Brain microvascular endothelial cell (primary cell): Measurements from ENCODE around the gene ARHGAP6.

ENCODE experiments used
- DNase-seq: peaks from one replicate; pipeline ENCODE4 v3.0.0-alpha.2; 2020
- H3K27ac ChIP-seq: fragments of 250-450 bp; sonication (Bioruptor Pico); 2 replicates; pipeline ENCODE4 v1.5.1; 2020; ENCODE audit warnings: mild to moderate bottlenecking, moderate library complexity
- H3K27me3 ChIP-seq: fragments of 250-450 bp; sonication (Bioruptor Pico); replicated peaks from 2 replicates; pipeline ENCODE4 v1.5.1; 2020; ENCODE audit warnings: mild to moderate bottlenecking
- H3K36me3 ChIP-seq: fragments of 250-450 bp; sonication (Bioruptor Pico); replicated peaks from 2 replicates; pipeline ENCODE4 v1.5.1; 2020; ENCODE audit warnings: mild to moderate bottlenecking
- H3K4me3 ChIP-seq: 2 replicates; pipeline ENCODE4 v1.5.1; 2011; ENCODE audit warnings: low read depth, mild to moderate bottlenecking, control low read depth, low read length, moderate library complexity
- CTCF ChIP-seq: IDR thresholded peaks from 2 replicates; pipeline ENCODE4 v1.5.1; 2011; ENCODE audit warnings: low read depth, mild to moderate bottlenecking, moderate library complexity, low read length, control low read depth, inconsistent platforms; ENCODE audit errors: missing control alignments
- in situ Hi-C: cut with HindIII; loops from 2 replicates; pipeline ENCODE4 v1.10.0; 2017; ENCODE audit warnings: low sequenced_read_pairs, low pct_ligation_motif_present

The ARHGAP6 gene

GRCh38 chrX:11537141-11537540 lies 128.6 kb downstream of the ARHGAP6 start:
- no peak for TF ChIP-seq CTCF
- in situ Hi-C loops: no loop called here
- H3K36me3 ChIP-seq: no peaks in the 10 kb centered on the region

GRCh38 chrX:11535156-11535919 lies 130.4 kb downstream of the ARHGAP6 start:
- no peak for DNase-seq
- TF ChIP-seq CTCF: no peak
- H3K27me3 ChIP-seq: no peaks in the 10 kb centered on the region
- no peak overlapping the region for H3K27ac ChIP-seq
- H3K36me3 ChIP-seq: no peaks in the 10 kb centered on the region
- in situ Hi-C loops: no loop called here
- no peak overlapping the region for H3K4me3 ChIP-seq

More at GRCh38 chrX:11537141-11537540, 128.6 kb downstream of the ARHGAP6 start:
- no peak for DNase-seq
- no peak overlapping the region for H3K4me3 ChIP-seq
- no peaks in the 10 kb centered on the region for H3K27me3 ChIP-seq
- H3K27ac ChIP-seq: no peak overlapping the region

GRCh38 chrX:11533199-11533651 lies 132.5 kb downstream of the ARHGAP6 start:
- DNase-seq: no peak

GRCh38 chrX:11532291-11533078 lies 133.2 kb downstream of the ARHGAP6 start:
- no peak overlapping the region for H3K27ac ChIP-seq
- H3K27me3 ChIP-seq: no peaks in the 10 kb centered on the region
- no peaks in the 10 kb centered on the region for H3K36me3 ChIP-seq
- H3K4me3 ChIP-seq: no peak overlapping the region
- TF ChIP-seq CTCF: no peak
- in situ Hi-C loops: no loop called here
- DNase-seq: no peak

More at GRCh38 chrX:11533199-11533651, 132.5 kb downstream of the ARHGAP6 start:
- peak; percentile 48 for TF ChIP-seq CTCF
- H3K27me3 ChIP-seq: no peaks in the 10 kb centered on the region
- no peak overlapping the region for H3K4me3 ChIP-seq
- H3K36me3 ChIP-seq: no peaks in the 10 kb centered on the region
- no peak overlapping the region for H3K27ac ChIP-seq
- in situ Hi-C loops: no loop called here

- H3K36me3 ChIP-seq: no peaks in the 10 kb centered on the region
- no peak overlapping the region for H3K27ac ChIP-seq
- DNase-seq: no peak
- peak; percentile 42 for TF ChIP-seq CTCF
- H3K4me3 ChIP-seq: no peak overlapping the region
- in situ Hi-C loops: no loop called here
- H3K27me3 ChIP-seq: no peaks in the 10 kb centered on the region
Observed at GRCh38 chrX:11531226-11531625, 134.5 kb downstream of the ARHGAP6 start.
